A549 (cell line): Measurements from ENCODE around the gene FBN2.

Source experiments
- SMC3 ChIP-seq: fragments of >200 bp; sonication (Bioruptor Twin); formaldehyde crosslinking; IDR thresholded peaks from 3 replicates; pipeline ENCODE4 v1.6.1; 2018; ENCODE audit warnings: inconsistent platforms
- TF ChIP-seq, protein P1 (sequence below): fragments of 200-600 bp; sonication (generic); IDR thresholded peaks from 2 replicates; pipeline ENCODE4 v1.6.1; 2016; ENCODE audit warnings: antibody characterized with exemption, mild to moderate bottlenecking, moderate library complexity

DNA sequence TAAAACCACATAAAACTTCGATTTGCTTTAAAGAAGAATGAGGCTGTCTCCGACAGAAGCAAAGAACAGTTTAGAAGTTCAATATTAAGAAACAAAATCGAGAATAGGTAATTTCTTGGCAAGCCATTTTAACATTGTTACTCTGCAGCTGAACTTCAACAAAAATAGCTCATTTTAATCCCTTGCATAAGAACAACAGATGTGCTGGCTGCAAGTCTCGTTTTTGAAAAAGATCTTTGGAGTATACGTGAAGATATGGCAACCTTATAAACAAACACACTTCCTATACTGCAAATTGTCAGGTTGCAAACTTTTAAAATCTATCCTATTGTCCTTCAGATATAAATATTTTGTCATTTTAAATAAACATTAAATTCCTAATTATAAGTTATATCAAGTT lies 71.5 kb downstream of the FBN2 start:
- TF ChIP-seq, protein P1, sequence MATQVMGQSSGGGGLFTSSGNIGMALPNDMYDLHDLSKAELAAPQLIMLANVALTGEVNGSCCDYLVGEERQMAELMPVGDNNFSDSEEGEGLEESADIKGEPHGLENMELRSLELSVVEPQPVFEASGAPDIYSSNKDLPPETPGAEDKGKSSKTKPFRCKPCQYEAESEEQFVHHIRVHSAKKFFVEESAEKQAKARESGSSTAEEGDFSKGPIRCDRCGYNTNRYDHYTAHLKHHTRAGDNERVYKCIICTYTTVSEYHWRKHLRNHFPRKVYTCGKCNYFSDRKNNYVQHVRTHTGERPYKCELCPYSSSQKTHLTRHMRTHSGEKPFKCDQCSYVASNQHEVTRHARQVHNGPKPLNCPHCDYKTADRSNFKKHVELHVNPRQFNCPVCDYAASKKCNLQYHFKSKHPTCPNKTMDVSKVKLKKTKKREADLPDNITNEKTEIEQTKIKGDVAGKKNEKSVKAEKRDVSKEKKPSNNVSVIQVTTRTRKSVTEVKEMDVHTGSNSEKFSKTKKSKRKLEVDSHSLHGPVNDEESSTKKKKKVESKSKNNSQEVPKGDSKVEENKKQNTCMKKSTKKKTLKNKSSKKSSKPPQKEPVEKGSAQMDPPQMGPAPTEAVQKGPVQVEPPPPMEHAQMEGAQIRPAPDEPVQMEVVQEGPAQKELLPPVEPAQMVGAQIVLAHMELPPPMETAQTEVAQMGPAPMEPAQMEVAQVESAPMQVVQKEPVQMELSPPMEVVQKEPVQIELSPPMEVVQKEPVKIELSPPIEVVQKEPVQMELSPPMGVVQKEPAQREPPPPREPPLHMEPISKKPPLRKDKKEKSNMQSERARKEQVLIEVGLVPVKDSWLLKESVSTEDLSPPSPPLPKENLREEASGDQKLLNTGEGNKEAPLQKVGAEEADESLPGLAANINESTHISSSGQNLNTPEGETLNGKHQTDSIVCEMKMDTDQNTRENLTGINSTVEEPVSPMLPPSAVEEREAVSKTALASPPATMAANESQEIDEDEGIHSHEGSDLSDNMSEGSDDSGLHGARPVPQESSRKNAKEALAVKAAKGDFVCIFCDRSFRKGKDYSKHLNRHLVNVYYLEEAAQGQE = no peak
- TF ChIP-seq SMC3 = no peak
